NT2/D1 (cell line): ENCODE results near the gene SRP19.

Experiments
- SUZ12 ChIP-seq: IDR thresholded peaks from 2 replicates; pipeline ENCODE4 v1.6.1; 2011; ENCODE audit not compliant: insufficient read length, insufficient read depth; ENCODE audit errors: extremely low read depth
- ZNF274 ChIP-seq: IDR thresholded peaks from 2 replicates; pipeline ENCODE4 v1.6.1; 2011; ENCODE audit warnings: mild to moderate bottlenecking, low read depth, low read length

DNA sequence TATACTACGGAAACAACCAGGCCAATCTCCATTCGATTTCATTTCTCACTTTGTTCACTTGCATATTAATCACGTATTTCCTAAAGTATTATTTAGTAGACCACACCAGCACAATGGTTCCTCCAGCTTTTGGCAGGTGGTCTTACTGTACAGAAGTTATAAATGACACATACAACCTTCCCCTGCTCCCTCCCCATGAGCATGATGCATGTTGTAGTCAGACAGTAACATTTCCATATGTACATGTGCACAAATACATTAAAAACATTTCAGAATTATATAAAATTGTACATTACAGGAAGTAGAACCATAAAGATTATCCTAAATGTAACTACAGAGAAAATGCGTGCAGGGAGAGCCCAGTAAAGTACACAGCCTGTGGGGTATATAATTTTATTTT is 17.0 kb downstream of the SRP19 start:
- TF ChIP-seq ZNF274 (no peak), SUZ12 (no peak)
